HepG2 (cell line): ENCODE results near the gene RASL10A. TPM values are rescaled to one million over a fixed set of nuclear protein-coding genes. Genes with fewer than 3 reads are reported as not detected.

Experiments
- ATAC-seq: fragments of 200-7000 bp; cut with Tn5 transposase; 3 replicates; pipeline ENCODE4 v1.9.1; 2020; ENCODE audit warnings: mild to moderate bottlenecking, moderate library complexity
- BruUV-seq: library from RNA; stranded (reverse); fragments of 400-500 nt; replicated peaks from 2 replicates; lab custom pipeline; 2021; lab: Mats Ljungman, UMichigan
- CTCF ChIA-PET: fragments of 300-600 bp; formaldehyde crosslinking; extraction: SDS; loops from one replicate; lab custom pipeline; 2021; ENCODE audit warnings: low total read pairs, inconsistent platforms, low intra/inter-chr PET ratio; lab: Yijun Ruan, JAX
- POLR2A ChIA-PET: fragments of 350-600 bp; sonication (Branson Sonifier 250); formaldehyde crosslinking; loops from one replicate; lab custom pipeline; 2020; ENCODE audit warnings: antibody characterized with exemption, inconsistent platforms; lab: Yijun Ruan, JAX
- DNase-seq: peaks from one replicate; pipeline ENCODE4 v3.0.0-alpha.2; 2015; ENCODE audit warnings: low spot score
- FAIRE-seq: peaks from 3 replicates; lab custom pipeline; 2011; peaks lifted over from hg19 to GRCh38; lab: Jason Lieb, UNC
- H2AFZ ChIP-seq: one replicate; pipeline ENCODE4 v1.6.1; 2011; ENCODE audit warnings: low read length, inconsistent platforms
- H3K27ac ChIP-seq: fragments of 300-600 bp; 3 replicates; pipeline ENCODE4 v1.8.0; 2011; ENCODE audit warnings: mixed run types, mild to moderate bottlenecking, mixed read lengths, low read length, inconsistent platforms; ENCODE audit not compliant: insufficient read depth; ENCODE audit errors: extremely low read length
- H3K27me3 ChIP-seq, 2 experiments: fragments of 200-600 bp in 1 of 2; 2 replicates in 1 of 2; 3 replicates in 1 of 2; pipeline versions ENCODE4 v1.6.0 to v1.8.0; 2011; ENCODE audit warnings: low read length in 2 of 2, mild to moderate bottlenecking in 2 of 2, moderate library complexity in 2 of 2, inconsistent platforms in 1 of 2; ENCODE audit not compliant: insufficient read depth in 2 of 2, control insufficient read depth in 1 of 2
- H3K36me3 ChIP-seq, 2 experiments: fragments of 200-600 bp in 1 of 2; replicated peaks in 1 of 2; 2 replicates in 1 of 2; 3 replicates in 1 of 2; pipeline versions ENCODE4 v1.5.1 to v1.8.0; 2011; ENCODE audit warnings: low read length in 2 of 2, inconsistent platforms in 1 of 2; ENCODE audit not compliant: insufficient read depth in 2 of 2, control insufficient read depth in 1 of 2
- H3K4me1 ChIP-seq: 2 replicates; pipeline ENCODE4 v1.5.1; 2012; ENCODE audit warnings: low read length, inconsistent platforms; ENCODE audit not compliant: insufficient read depth
- H3K4me2 ChIP-seq: 2 replicates; pipeline ENCODE4 v1.6.0; 2011; ENCODE audit warnings: low read depth, low read length, inconsistent platforms
- H3K4me3 ChIP-seq, 3 experiments: fragments of 200-600 bp in 1 of 3; sonication (generic), shearing (Covaris generic) in 1 of 3; replicated peaks in 1 of 3; 2 replicates each; pipeline ENCODE4 v1.5.1; 2011 to 2016; ENCODE audit warnings: low read length in 3 of 3, inconsistent platforms in 2 of 3, low read depth in 2 of 3, mild to moderate bottlenecking in 2 of 3, control low read depth in 1 of 3, mixed read lengths in 1 of 3; ENCODE audit not compliant: insufficient read depth in 1 of 3
- H3K79me2 ChIP-seq: one replicate; pipeline ENCODE4 v1.6.1; 2011; ENCODE audit warnings: low read length, inconsistent platforms; ENCODE audit not compliant: insufficient read depth
- H3K9ac ChIP-seq: 2 replicates; pipeline ENCODE4 v1.6.0; 2011; ENCODE audit warnings: mild to moderate bottlenecking, low read depth, low read length, inconsistent platforms; ENCODE audit not compliant: insufficient read depth
- H3K9me3 ChIP-seq: 2 replicates; pipeline ENCODE4 v1.5.1; 2012; ENCODE audit warnings: mild to moderate bottlenecking, low read length
- H4K20me1 ChIP-seq: 2 replicates; pipeline ENCODE4 v1.6.0; 2011; ENCODE audit warnings: inconsistent platforms, mild to moderate bottlenecking, low read length, moderate library complexity; ENCODE audit not compliant: insufficient read depth
- AGO2 ChIP-seq: fragments of 200-400 bp; formaldehyde crosslinking; optimal IDR thresholded peaks from 2 replicates; pipeline ENCODE3; 2017; ENCODE audit warnings: mild to moderate bottlenecking, low read depth, low read length, moderate library complexity
- CEBPG ChIP-seq: IDR thresholded peaks from 2 replicates; pipeline ENCODE4 v1.6.1; 2016
- EZH2 ChIP-seq: conservative IDR thresholded peaks from 2 replicates; pipeline ENCODE4 v1.6.1; 2012; ENCODE audit warnings: mild to moderate bottlenecking, low read depth, low read length, moderate library complexity
- HNRNPL ChIP-seq: fragments of 200-400 bp; formaldehyde crosslinking; IDR thresholded peaks from 2 replicates; pipeline ENCODE4 v1.6.1; 2017; ENCODE audit warnings: mild to moderate bottlenecking, low read depth, low read length
- HOXA3 ChIP-seq: sonication (generic); formaldehyde crosslinking; IDR thresholded peaks from 2 replicates; pipeline ENCODE4 v1.5.0; 2020; ENCODE audit warnings: missing genetic modification reagents
- MTF2 ChIP-seq: sonication (generic); formaldehyde crosslinking; IDR thresholded peaks from 2 replicates; pipeline ENCODE4 v1.5.0; 2020; ENCODE audit warnings: missing genetic modification reagents, borderline replicate concordance
- NCOA1 ChIP-seq: sonication (generic); formaldehyde crosslinking; IDR thresholded peaks from 2 replicates; pipeline ENCODE4 v1.9.0; 2021; ENCODE audit warnings: missing genetic modification reagents
- PITX1 ChIP-seq: sonication (generic); formaldehyde crosslinking; IDR thresholded peaks from 2 replicates; pipeline ENCODE4 v1.5.1; 2020; ENCODE audit warnings: mild to moderate bottlenecking, missing genetic modification reagents
- SRY ChIP-seq: sonication (generic); formaldehyde crosslinking; IDR thresholded peaks from 2 replicates; pipeline ENCODE4 v1.8.0; 2022; ENCODE audit warnings: mild to moderate bottlenecking, missing genetic modification reagents
- ZNF3 ChIP-seq: IDR thresholded peaks from 2 replicates; pipeline ENCODE4 v1.7.0; 2017; ENCODE audit warnings: inconsistent platforms
- ZSCAN31 ChIP-seq: sonication (generic); formaldehyde crosslinking; IDR thresholded peaks from 2 replicates; pipeline ENCODE4 v1.5.0; 2020; ENCODE audit warnings: low read depth, mild to moderate bottlenecking, missing genetic modification reagents
- WGBS: methylation state at CpG from one replicate; pipeline ENCODE4 v1.1.6; 2017; ENCODE audit warnings: low lambda C conversion rate; 5-methylcytosine and 5-hydroxymethylcytosine counted together
- in situ Hi-C: cut with HindIII; loops from 2 replicates; pipeline ENCODE4 v1.10.0; 2017; ENCODE audit warnings: low pct_unique_long_range_greater_than_20kb; ENCODE audit not compliant: extremely low pct_ligation_motif_present
- intact Hi-C: fragments of 100-400 bp; cut with micrococcal nuclease; formaldehyde crosslinking; loops from one replicate; pipeline ENCODE4 v1.10.0; 2022; ENCODE audit not compliant: unreplicated experiment
- polyA plus RNA-seq, 8 experiments: library from polyadenylated mRNA; depleted of rRNA in 3 of 8; stranded (reverse) in 7 of 8; unstranded in 1 of 8; fragments of >200 nt; fragmentation: Illumina TruSeq in 4 of 8; extraction: Trizol in 4 of 8; gene quantifications; 2 replicates each; pipeline versions ENCODE4 v1.2.1 to v1.2.3, GENCODE V29; 2011 to 2016; ENCODE audit warnings: low read depth in 4 of 8, missing spikeins in 1 of 8, mixed read lengths in 1 of 8; ENCODE audit not compliant: insufficient read depth in 1 of 8
- total RNA-seq, 5 experiments: library from RNA; depleted of rRNA; stranded (reverse); fragments of >200 nt; fragmentation: Illumina TruSeq; extraction: Trizol; gene quantifications; 2 replicates each; pipeline ENCODE4 v1.2.3, GENCODE V29; 2016; ENCODE audit warnings: low read depth in 1 of 5
- TF ChIP-seq, protein P1 (sequence below): IDR thresholded peaks from 2 replicates; pipeline ENCODE4 v1.6.1; 2016; ENCODE audit warnings: missing genetic modification reagents, missing compliant biosample characterization
- TF ChIP-seq, protein P2 (sequence below): sonication (generic); formaldehyde crosslinking; IDR thresholded peaks from 2 replicates; pipeline ENCODE4 v1.8.0; 2022; ENCODE audit warnings: mild to moderate bottlenecking, missing genetic modification reagents, borderline replicate concordance
- TF ChIP-seq, protein P3 (sequence below): sonication (generic); formaldehyde crosslinking; IDR thresholded peaks from 2 replicates; pipeline ENCODE4 v1.4.0; 2020; ENCODE audit warnings: missing genetic modification reagents

RASL10A gene
- total and polyA plus RNA-seq, 2 of the 13 experiments (the other 11 are each of a cell fraction or from before 2014, with no cell fraction given) = 0.05 to 0.22 TPM

DNA sequence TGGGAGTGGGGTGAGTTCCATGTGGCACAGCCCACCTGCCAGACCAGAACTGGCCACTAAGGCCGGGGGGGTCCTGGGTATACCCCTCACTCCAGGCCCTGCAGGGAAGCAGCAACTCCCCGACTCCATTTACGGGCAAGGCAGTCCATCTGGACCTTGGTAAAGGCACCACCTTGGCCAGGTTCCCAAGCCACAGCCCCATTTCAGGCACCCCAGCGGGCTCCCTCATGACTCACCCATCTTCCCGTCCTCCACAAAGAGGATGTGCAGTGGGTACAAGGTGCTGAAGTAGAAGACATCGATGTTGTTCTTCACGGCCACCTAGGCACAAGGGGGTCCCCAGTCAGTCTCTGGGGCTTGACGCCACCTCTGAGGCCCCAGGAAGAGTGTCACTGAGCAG is 15.7 kb upstream of the RASL10A start:
- TF ChIP-seq AGO2 (peak; percentile 8), CEBPG (CRISPR knock-in tag) (no peak)
- TF ChIP-seq, protein P1, sequence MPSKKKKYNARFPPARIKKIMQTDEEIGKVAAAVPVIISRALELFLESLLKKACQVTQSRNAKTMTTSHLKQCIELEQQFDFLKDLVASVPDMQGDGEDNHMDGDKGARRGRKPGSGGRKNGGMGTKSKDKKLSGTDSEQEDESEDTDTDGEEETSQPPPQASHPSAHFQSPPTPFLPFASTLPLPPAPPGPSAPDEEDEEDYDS (CRISPR knock-in tag) = no peak
- FAIRE-seq (no peak), DNase-seq (no peak), ATAC-seq (no peak)
- intact Hi-C loops = no loop called here
- Histone ChIP-seq H3K27me3 (no peaks in the 10 kb centered on the region), H3K4me2 (no peak overlapping the region), H3K27ac (no peak overlapping the region), H3K4me1 (peaks cover 14% of the 10 kb centered on the region), H3K9ac (no peak overlapping the region), H4K20me1 (no peaks in the 10 kb centered on the region), H3K4me3 (no peak overlapping the region), H3K36me3 (peaks cover 6 to 20% of the 10 kb centered on the region in 2 experiments), H3K9me3 (no peaks in the 10 kb centered on the region), H3K79me2 (no peaks in the 10 kb centered on the region), H2AFZ (no peak overlapping the region)
- in situ Hi-C loops = no loop called here
- 98% methylated on average over 6 of the region's 8 CpGs for WGBS
- ChIA-PET CTCF (no interaction called here), POLR2A (no interaction called here)
- BruUV-seq = no TSS peak

DNA sequence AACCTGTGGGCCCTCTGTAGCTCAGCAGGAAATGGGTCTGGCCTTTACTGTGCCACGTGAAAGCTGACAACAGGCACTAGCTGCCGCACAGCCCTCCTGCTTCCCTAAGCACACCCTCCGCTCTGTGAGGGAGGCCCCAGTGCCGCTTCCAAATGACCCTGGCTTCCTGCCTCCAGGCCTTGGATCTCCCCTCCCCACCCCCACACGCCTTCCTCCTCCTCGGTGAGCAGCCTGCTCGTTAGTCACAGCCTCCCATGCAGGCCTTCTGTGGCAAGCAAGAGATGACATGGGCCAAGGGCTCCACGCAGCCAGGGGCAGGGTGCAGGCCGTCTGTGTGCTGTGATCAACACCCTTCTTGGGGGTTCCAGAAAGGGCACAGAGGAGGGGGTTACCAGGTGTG is 15.3 kb upstream of the RASL10A start:
- DNase-seq (no peak), ATAC-seq (no peak), FAIRE-seq (no peak)
- Histone ChIP-seq H3K4me2 (no peak overlapping the region), H3K9ac (no peak overlapping the region), H4K20me1 (no peaks in the 10 kb centered on the region), H3K79me2 (no peaks in the 10 kb centered on the region), H2AFZ (no peak overlapping the region), H3K9me3 (no peaks in the 10 kb centered on the region), H3K4me3 (no peak overlapping the region), H3K4me1 (peaks cover 14% of the 10 kb centered on the region), H3K27ac (no peak overlapping the region), H3K36me3 (peaks cover 6 to 20% of the 10 kb centered on the region in 2 experiments), H3K27me3 (no peaks in the 10 kb centered on the region)
- ChIA-PET CTCF (no interaction called here), POLR2A (no interaction called here)
- TF ChIP-seq, protein P2, sequence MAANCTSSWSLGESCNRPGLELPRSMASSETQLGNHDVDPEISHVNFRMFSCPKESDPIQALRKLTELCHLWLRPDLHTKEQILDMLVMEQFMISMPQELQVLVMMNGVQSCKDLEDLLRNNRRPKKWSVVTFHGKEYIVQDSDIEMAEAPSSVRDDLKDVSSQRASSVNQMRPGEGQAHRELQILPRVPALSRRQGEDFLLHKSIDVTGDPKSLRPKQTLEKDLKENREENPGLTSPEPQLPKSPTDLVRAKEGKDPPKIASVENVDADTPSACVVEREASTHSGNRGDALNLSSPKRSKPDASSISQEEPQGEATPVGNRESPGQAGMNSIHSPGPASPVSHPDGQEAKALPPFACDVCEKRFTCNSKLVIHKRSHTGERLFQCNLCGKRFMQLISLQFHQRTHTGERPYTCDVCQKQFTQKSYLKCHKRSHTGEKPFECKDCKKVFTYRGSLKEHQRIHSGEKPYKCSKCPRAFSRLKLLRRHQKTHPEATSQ (CRISPR knock-in tag) = no peak
- TF ChIP-seq HNRNPL (no peak), HOXA3 (CRISPR knock-in tag) (no peak), EZH2 (no peak), NCOA1 (CRISPR knock-in tag) (no peak), PITX1 (CRISPR knock-in tag) (no peak), MTF2 (CRISPR knock-in tag) (no peak), SRY (CRISPR knock-in tag) (no peak), ZSCAN31 (no peak), ZNF3 (CRISPR knock-in tag) (no peak)
- TF ChIP-seq, protein P3, sequence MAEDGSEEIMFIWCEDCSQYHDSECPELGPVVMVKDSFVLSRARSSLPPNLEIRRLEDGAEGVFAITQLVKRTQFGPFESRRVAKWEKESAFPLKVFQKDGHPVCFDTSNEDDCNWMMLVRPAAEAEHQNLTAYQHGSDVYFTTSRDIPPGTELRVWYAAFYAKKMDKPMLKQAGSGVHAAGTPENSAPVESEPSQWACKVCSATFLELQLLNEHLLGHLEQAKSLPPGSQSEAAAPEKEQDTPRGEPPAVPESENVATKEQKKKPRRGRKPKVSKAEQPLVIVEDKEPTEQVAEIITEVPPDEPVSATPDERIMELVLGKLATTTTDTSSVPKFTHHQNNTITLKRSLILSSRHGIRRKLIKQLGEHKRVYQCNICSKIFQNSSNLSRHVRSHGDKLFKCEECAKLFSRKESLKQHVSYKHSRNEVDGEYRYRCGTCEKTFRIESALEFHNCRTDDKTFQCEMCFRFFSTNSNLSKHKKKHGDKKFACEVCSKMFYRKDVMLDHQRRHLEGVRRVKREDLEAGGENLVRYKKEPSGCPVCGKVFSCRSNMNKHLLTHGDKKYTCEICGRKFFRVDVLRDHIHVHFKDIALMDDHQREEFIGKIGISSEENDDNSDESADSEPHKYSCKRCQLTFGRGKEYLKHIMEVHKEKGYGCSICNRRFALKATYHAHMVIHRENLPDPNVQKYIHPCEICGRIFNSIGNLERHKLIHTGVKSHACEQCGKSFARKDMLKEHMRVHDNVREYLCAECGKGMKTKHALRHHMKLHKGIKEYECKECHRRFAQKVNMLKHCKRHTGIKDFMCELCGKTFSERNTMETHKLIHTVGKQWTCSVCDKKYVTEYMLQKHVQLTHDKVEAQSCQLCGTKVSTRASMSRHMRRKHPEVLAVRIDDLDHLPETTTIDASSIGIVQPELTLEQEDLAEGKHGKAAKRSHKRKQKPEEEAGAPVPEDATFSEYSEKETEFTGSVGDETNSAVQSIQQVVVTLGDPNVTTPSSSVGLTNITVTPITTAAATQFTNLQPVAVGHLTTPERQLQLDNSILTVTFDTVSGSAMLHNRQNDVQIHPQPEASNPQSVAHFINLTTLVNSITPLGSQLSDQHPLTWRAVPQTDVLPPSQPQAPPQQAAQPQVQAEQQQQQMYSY (CRISPR knock-in tag) = no peak
- no TSS peak for BruUV-seq
- WGBS = 88% methylated on average over 7 of the region's 9 CpGs
- intact Hi-C loops (no loop called here), in situ Hi-C loops (no loop called here)
